Measurements from ENCODE around the gene C1QL2. TPM values are rescaled to one million over a fixed set of nuclear protein-coding genes. Genes with fewer than 3 reads are reported as not detected.

C1QL2 gene
- total RNA-seq, 2 experiments from 2014 or later = not detected

DNA sequence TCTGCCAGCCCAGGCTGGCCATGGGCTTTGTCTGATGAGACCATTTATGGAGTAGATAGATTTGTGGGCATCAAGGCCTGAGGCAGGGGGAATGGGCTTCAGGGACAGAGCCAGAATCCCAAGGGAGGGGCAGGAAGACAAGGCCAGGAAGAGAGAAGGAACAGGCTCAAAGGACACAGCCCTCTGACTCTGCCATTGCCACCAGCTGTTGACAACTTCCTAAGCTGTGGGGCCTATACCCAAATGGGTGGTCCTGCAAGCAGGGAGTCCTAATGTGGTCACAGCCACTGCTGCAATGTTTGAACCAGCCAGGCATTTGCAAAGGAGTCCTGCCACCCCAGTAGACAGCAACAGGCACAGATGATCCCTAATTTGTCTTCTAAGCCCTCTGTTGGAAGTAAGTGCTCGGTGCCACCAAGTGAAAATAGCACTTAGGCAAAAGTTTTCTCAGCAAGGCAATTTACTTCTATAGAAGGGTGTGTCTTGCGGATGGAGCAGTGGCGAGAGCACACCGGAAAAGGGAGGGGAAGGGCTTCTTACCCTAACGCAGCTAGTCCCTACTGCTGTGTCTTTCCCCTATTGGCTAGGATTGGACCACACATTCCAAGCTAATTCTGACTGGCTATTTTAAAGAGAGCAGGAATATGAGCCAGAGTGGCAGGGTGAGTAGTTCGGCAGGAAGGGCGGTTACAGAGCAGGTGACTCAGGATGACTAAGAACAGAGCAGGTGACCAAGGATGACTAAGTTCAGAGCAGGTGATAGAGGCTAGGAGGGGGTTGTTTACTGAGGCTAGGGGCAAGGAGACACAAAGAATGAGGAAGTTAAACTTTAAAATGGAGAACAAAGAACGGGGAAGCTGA, 47.2 kb downstream of the C1QL2 start:
- Mint-ChIP-seq H3K36me3 (ENCODE audit: low read depth) (peaks cover 2% of the 10 kb centered on the region), H3K27me3 (ENCODE audit: low read depth) (peaks cover 23% of the 10 kb centered on the region), H3K9me3 (peaks cover 16% of the 10 kb centered on the region), H3K27ac (no peak overlapping the region), H3K4me3 (no peak overlapping the region), H3K4me1 (ENCODE audit: low read depth) (no peaks in the 10 kb centered on the region)
- DNase-seq = peak; percentile 9
- CTCF ChIA-PET = no interaction called here
- intact Hi-C loops (cut with micrococcal nuclease) = no loop called here

DNA sequence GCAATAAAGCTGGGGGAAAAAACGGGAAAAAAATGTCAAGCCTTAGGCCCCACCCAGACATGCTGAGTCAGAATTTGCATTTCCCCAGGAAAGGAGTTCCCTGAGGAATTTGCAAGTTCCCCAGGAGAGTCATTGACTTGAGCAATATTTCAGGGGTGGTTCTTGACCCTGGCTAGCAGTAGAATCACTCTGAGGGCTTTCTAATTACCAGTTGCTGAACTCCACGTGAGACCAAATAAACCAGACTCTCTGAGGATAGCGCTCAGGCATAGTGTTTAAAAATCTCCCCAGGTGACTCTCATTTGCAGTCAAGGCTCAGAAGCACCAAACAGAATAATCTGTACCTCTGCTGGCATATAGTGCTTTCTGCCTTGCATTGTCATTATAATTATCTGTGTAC, 48.7 kb downstream of the C1QL2 start:
- Mint-ChIP-seq H3K4me3 (no peak overlapping the region), H3K27ac (no peak overlapping the region), H3K27me3 (ENCODE audit: low read depth) (peaks cover 23% of the 10 kb centered on the region), H3K4me1 (ENCODE audit: low read depth) (no peaks in the 10 kb centered on the region), H3K9me3 (peaks cover 21% of the 10 kb centered on the region), H3K36me3 (ENCODE audit: low read depth) (peaks cover 2% of the 10 kb centered on the region)
- CTCF ChIA-PET = no interaction called here
- DNase-seq = no peak
- intact Hi-C loops (cut with micrococcal nuclease) = no loop called here

DNA sequence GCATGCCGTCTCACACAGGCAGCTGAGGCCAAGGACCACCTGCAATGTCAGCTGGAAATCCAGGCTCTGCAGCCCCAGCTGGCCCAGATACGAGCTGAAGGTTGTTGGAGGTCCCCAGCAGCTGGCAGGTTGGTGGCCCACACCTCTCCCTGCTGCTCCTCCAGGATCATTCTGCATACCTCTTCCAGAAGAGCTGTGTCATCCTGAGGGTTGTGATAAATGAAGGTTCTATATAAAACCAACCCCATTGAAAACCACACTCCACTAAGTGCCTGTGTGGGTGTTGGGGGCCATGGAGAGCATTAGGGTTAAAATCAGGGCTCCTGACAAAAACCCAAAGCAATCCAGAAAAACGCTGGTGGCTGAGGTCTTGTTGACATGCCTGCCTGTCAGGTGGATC, 50.4 kb downstream of the C1QL2 start:
- intact Hi-C loops (cut with micrococcal nuclease) = no loop called here
- Mint-ChIP-seq H3K9me3 (peaks cover 24% of the 10 kb centered on the region), H3K4me1 (ENCODE audit: low read depth) (no peaks in the 10 kb centered on the region), H3K36me3 (ENCODE audit: low read depth) (peaks cover 2% of the 10 kb centered on the region), H3K27me3 (ENCODE audit: low read depth) (peaks cover 14% of the 10 kb centered on the region), H3K4me3 (no peak overlapping the region), H3K27ac (no peak overlapping the region)
- no peak for DNase-seq
- CTCF ChIA-PET = no interaction called here

DNA sequence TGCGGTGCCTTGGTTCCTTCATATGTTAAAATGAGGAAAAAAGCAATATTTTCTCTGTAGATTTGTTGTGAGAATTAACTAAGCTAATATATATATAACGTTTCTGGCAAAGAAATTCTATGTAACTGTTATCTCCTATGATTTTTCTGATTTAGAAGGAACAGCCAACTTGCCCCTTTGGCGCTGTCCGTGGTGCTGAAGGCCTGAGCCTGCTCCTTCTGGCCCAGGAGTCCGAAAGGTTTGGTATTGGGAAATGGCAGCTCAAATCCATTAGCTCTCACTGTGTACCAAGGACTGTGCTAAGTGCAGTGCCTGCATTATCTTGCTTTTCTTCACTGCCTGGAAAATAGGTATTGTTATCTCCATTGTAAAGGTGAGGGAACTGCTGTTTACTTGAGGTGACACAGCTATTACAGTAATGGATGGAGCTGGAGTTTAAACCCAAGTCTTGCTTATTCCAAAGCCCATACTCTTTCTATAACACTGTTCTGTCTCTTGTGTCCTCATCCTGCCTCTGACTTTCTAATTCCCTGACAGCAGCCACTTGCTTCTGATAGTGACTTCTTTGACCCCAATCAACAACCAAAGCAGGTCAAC, 52.2 kb downstream of the C1QL2 start:
- Mint-ChIP-seq H3K36me3 (ENCODE audit: low read depth) (no peaks in the 10 kb centered on the region), H3K27ac (no peak overlapping the region), H3K4me1 (ENCODE audit: low read depth) (no peaks in the 10 kb centered on the region), H3K9me3 (peaks cover 24% of the 10 kb centered on the region), H3K4me3 (no peak overlapping the region), H3K27me3 (ENCODE audit: low read depth) (peaks cover 9% of the 10 kb centered on the region)
- CTCF ChIA-PET = no interaction called here
- intact Hi-C loops (cut with micrococcal nuclease) = no loop called here
- DNase-seq = peak; percentile 61

Other genes starting within 250 kb of the C1QL2 start
- gene MARCO, start 216.6 kb downstream of the C1QL2 start, total RNA-seq = not detected
- under 1 TPM; 0.07 TPM for gene STEAP3, start 65.1 kb upstream of the C1QL2 start, total RNA-seq
- 10 to 100 TPM in 1 of 2 experiments, 1 to 10 TPM in 1; 9.5 to 11.1 TPM for gene C2orf76, start 208.1 kb upstream of the C1QL2 start, total RNA-seq
- gene DBI, start 208.2 kb upstream of the C1QL2 start, total RNA-seq = 100 to 1,000 TPM; 133 to 134 TPM

All from activated naive CD4-positive, alpha-beta T cell treated with anti-CD3 and anti-CD28 coated beads for 36 hours (primary cell).